Stimulated activated CD4-positive, alpha-beta T cell treated with anti-CD3 and anti-CD28 coated beads, Interleukin-2, amount 100 ng/mL, for 4 hours (primary cell): Measurements from ENCODE around the gene ELFN1.

ENCODE experiments used
- DNase-seq: peaks from one replicate; pipeline ENCODE4 v3.0.0-alpha.2; 2020; ENCODE audit warnings: low read depth

ELFN1 gene

GRCh38 chr7:1675673-1676549 is 5.8 kb downstream of the ELFN1 start:
- no peak for DNase-seq

GRCh38 chr7:1676550-1677078 is 6.5 kb downstream of the ELFN1 start:
- DNase-seq, result no peak

- no peak for DNase-seq
Measured at GRCh38 chr7:1677206-1678080, 7.4 kb downstream of the ELFN1 start.

GRCh38 chr7:1678081-1678543 is 8.0 kb downstream of the ELFN1 start:
- DNase-seq, result no peak

- DNase-seq, result no peak
Measured at GRCh38 chr7:1678571-1679325, 8.7 kb downstream of the ELFN1 start.

- no peak for DNase-seq
Measured at GRCh38 chr7:1679326-1679965, 9.4 kb downstream of the ELFN1 start.

GRCh38 chr7:1679966-1680730 is 10.1 kb downstream of the ELFN1 start:
- DNase-seq, result no peak

GRCh38 chr7:1681581-1681980 is 11.5 kb downstream of the ELFN1 start:
- DNase-seq, result no peak

- no peak for DNase-seq
Measured at GRCh38 chr7:1685000-1685624, 15.0 kb downstream of the ELFN1 start.

- no peak for DNase-seq
Measured at GRCh38 chr7:1688542-1688941, 18.5 kb downstream of the ELFN1 start.

- DNase-seq, result no peak
Measured at GRCh38 chr7:1689311-1689710, 19.2 kb downstream of the ELFN1 start.

- DNase-seq, result no peak
Measured at GRCh38 chr7:1690359-1690958, 20.4 kb downstream of the ELFN1 start.

- no peak for DNase-seq
Measured at GRCh38 chr7:1691096-1691495, 21.0 kb downstream of the ELFN1 start.

- DNase-seq, result no peak
Measured at GRCh38 chr7:1691601-1692514, 21.8 kb downstream of the ELFN1 start.

- no peak for DNase-seq
Measured at GRCh38 chr7:1692515-1693418, 22.7 kb downstream of the ELFN1 start.

- DNase-seq, result no peak
Measured at GRCh38 chr7:1693419-1693990, 23.4 kb downstream of the ELFN1 start.

- DNase-seq, result no peak
Measured at GRCh38 chr7:1693991-1694524, 24.0 kb downstream of the ELFN1 start.
